GM15510 (cell line): Measurements from ENCODE around the gene DOCK3.

Experiments
- POLR2A ChIP-seq: IDR thresholded peaks from 3 replicates; pipeline ENCODE4 v1.6.1; 2011; ENCODE audit warnings: borderline replicate concordance; ENCODE audit not compliant: insufficient read length; ENCODE audit errors: extremely low read depth

The DOCK3 gene

GRCh38 chr3:50978991-50979667, 304.4 kb downstream of the DOCK3 start:
- TF ChIP-seq POLR2A = no peak

- no peak for TF ChIP-seq POLR2A
Observed at GRCh38 chr3:50982540-50983325, 308.0 kb downstream of the DOCK3 start.

GRCh38 chr3:50983887-50984286, 309.2 kb downstream of the DOCK3 start:
- TF ChIP-seq POLR2A = no peak

- no peak for TF ChIP-seq POLR2A
Observed at GRCh38 chr3:50985893-50986292, 311.2 kb downstream of the DOCK3 start.

- TF ChIP-seq POLR2A = no peak
Observed at GRCh38 chr3:50986726-50987125, 312.0 kb downstream of the DOCK3 start.

- TF ChIP-seq POLR2A = no peak
Observed at GRCh38 chr3:50994537-50994936, 319.8 kb downstream of the DOCK3 start.

GRCh38 chr3:50995085-50995824, 320.5 kb downstream of the DOCK3 start:
- TF ChIP-seq POLR2A = no peak

GRCh38 chr3:51002495-51002894, 327.8 kb downstream of the DOCK3 start:
- TF ChIP-seq POLR2A = no peak

GRCh38 chr3:51004235-51004634, 329.5 kb downstream of the DOCK3 start:
- no peak for TF ChIP-seq POLR2A

GRCh38 chr3:51024121-51024520, 349.4 kb downstream of the DOCK3 start:
- no peak for TF ChIP-seq POLR2A

- TF ChIP-seq POLR2A = no peak
Observed at GRCh38 chr3:51024765-51025632, 350.3 kb downstream of the DOCK3 start.

- no peak for TF ChIP-seq POLR2A
Observed at GRCh38 chr3:51031666-51032065, 356.9 kb downstream of the DOCK3 start.

GRCh38 chr3:51035630-51036029, 360.9 kb downstream of the DOCK3 start:
- TF ChIP-seq POLR2A = no peak

- no peak for TF ChIP-seq POLR2A
Observed at GRCh38 chr3:51044982-51045381, 370.3 kb downstream of the DOCK3 start.
